NT2/D1 (cell line): ENCODE results near the gene PIK3AP1.

Experiments used
- DNase-seq: peaks from one replicate; pipeline ENCODE4 v3.0.0-alpha.2; 2011; ENCODE audit warnings: low read depth, low spot score
- H3K27me3 ChIP-seq: 2 replicates; pipeline ENCODE4 v1.6.0; 2011; ENCODE audit warnings: mild to moderate bottlenecking; ENCODE audit not compliant: insufficient read length, insufficient read depth
- H3K36me3 ChIP-seq: 2 replicates; pipeline ENCODE4 v1.6.1; 2011; ENCODE audit warnings: mild to moderate bottlenecking, low read length, mixed read lengths; ENCODE audit not compliant: insufficient read depth, insufficient read length
- H3K4me1 ChIP-seq: 2 replicates; pipeline ENCODE4 v1.5.1; 2011; ENCODE audit not compliant: insufficient read depth, insufficient read length
- H3K4me3 ChIP-seq: 2 replicates; pipeline ENCODE4 v1.5.1; 2011; ENCODE audit warnings: low read depth; ENCODE audit not compliant: insufficient read length
- H3K9ac ChIP-seq: 2 replicates; pipeline ENCODE4 v1.6.0; 2011; ENCODE audit warnings: low read depth; ENCODE audit not compliant: insufficient read length
- H3K9me3 ChIP-seq: 2 replicates; pipeline ENCODE4 v1.5.1; 2011; ENCODE audit warnings: mild to moderate bottlenecking, low read length; ENCODE audit not compliant: insufficient read depth
- SUZ12 ChIP-seq: IDR thresholded peaks from 2 replicates; pipeline ENCODE4 v1.6.1; 2011; ENCODE audit not compliant: insufficient read length, insufficient read depth; ENCODE audit errors: extremely low read depth
- YY1 ChIP-seq: IDR thresholded peaks from 2 replicates; pipeline ENCODE4 v1.6.1; 2011; ENCODE audit not compliant: insufficient read length, insufficient read depth
- ZNF274 ChIP-seq: IDR thresholded peaks from 2 replicates; pipeline ENCODE4 v1.6.1; 2011; ENCODE audit warnings: mild to moderate bottlenecking, low read depth, low read length

PIK3AP1 gene

GRCh38 chr10:96632974-96633710 is 87.2 kb downstream of the PIK3AP1 start:
- H3K36me3 ChIP-seq = no peaks in the 10 kb centered on the region
- H3K4me1 ChIP-seq = no peaks in the 10 kb centered on the region
- no peak overlapping the region for H3K4me3 ChIP-seq
- no peaks in the 10 kb centered on the region for H3K27me3 ChIP-seq
- H3K9me3 ChIP-seq = no peaks in the 10 kb centered on the region
- H3K9ac ChIP-seq = no peak overlapping the region
- no peak for TF ChIP-seq YY1
- no peak for TF ChIP-seq ZNF274
- no peak for TF ChIP-seq SUZ12
- DNase-seq = no peak

- no peaks in the 10 kb centered on the region for H3K27me3 ChIP-seq
- H3K36me3 ChIP-seq = no peaks in the 10 kb centered on the region
- no peak overlapping the region for H3K4me3 ChIP-seq
- no peaks in the 10 kb centered on the region for H3K4me1 ChIP-seq
- no peak for DNase-seq
- no peak overlapping the region for H3K9ac ChIP-seq
- no peaks in the 10 kb centered on the region for H3K9me3 ChIP-seq
- TF ChIP-seq YY1 (no peak), ZNF274 (no peak), SUZ12 (no peak)
Observed at GRCh38 chr10:96627292-96627691, 93.0 kb downstream of the PIK3AP1 start.

- H3K36me3 ChIP-seq = no peaks in the 10 kb centered on the region
- H3K4me1 ChIP-seq = no peaks in the 10 kb centered on the region
- no peaks in the 10 kb centered on the region for H3K9me3 ChIP-seq
- TF ChIP-seq ZNF274 (no peak), YY1 (no peak), SUZ12 (no peak)
- H3K27me3 ChIP-seq = no peaks in the 10 kb centered on the region
- no peak overlapping the region for H3K9ac ChIP-seq
- no peak for DNase-seq
- H3K4me3 ChIP-seq = no peak overlapping the region
Observed at GRCh38 chr10:96626795-96627194, 93.5 kb downstream of the PIK3AP1 start.

- no peaks in the 10 kb centered on the region for H3K36me3 ChIP-seq
- no peaks in the 10 kb centered on the region for H3K9me3 ChIP-seq
- TF ChIP-seq ZNF274 = no peak
- no peak for TF ChIP-seq SUZ12
- TF ChIP-seq YY1 = no peak
- no peaks in the 10 kb centered on the region for H3K4me1 ChIP-seq
- H3K9ac ChIP-seq = no peak overlapping the region
- no peaks in the 10 kb centered on the region for H3K27me3 ChIP-seq
- no peak for DNase-seq
- no peak overlapping the region for H3K4me3 ChIP-seq
Observed at GRCh38 chr10:96625173-96625572, 95.1 kb downstream of the PIK3AP1 start.

GRCh38 chr10:96622013-96622787 is 98.1 kb downstream of the PIK3AP1 start:
- H3K4me3 ChIP-seq = no peak overlapping the region
- no peak for DNase-seq
- no peak overlapping the region for H3K9ac ChIP-seq
- H3K36me3 ChIP-seq = no peaks in the 10 kb centered on the region
- no peaks in the 10 kb centered on the region for H3K9me3 ChIP-seq
- H3K4me1 ChIP-seq = peaks cover 5% of the 10 kb centered on the region
- no peaks in the 10 kb centered on the region for H3K27me3 ChIP-seq
- TF ChIP-seq SUZ12 (no peak), YY1 (no peak), ZNF274 (no peak)

GRCh38 chr10:96619796-96620773 is 100.2 kb downstream of the PIK3AP1 start:
- Histone ChIP-seq H3K9ac (no peak overlapping the region), H3K36me3 (no peaks in the 10 kb centered on the region), H3K9me3 (no peaks in the 10 kb centered on the region), H3K4me3 (no peak overlapping the region), H3K27me3 (no peaks in the 10 kb centered on the region), H3K4me1 (peaks cover 5% of the 10 kb centered on the region)
- DNase-seq = no peak
- TF ChIP-seq ZNF274 (no peak), SUZ12 (no peak)

- Histone ChIP-seq H3K9ac (no peak overlapping the region), H3K9me3 (no peaks in the 10 kb centered on the region)
Observed at GRCh38 chr10:96619120-96619519, 101.2 kb downstream of the PIK3AP1 start.

More at GRCh38 chr10:96619120-96619519, 101.2 kb downstream of the PIK3AP1 start:
- TF ChIP-seq SUZ12 (no peak), YY1 (no peak), ZNF274 (no peak)
- no peak for DNase-seq
- H3K36me3 ChIP-seq = no peaks in the 10 kb centered on the region
- no peak overlapping the region for H3K4me3 ChIP-seq
- no peaks in the 10 kb centered on the region for H3K27me3 ChIP-seq
- H3K4me1 ChIP-seq = peaks cover 5% of the 10 kb centered on the region
